ENCODE measurements around the gene KCNE4.

GRCh38 chr2:223093436-223094241, 41.6 kb downstream of the KCNE4 start:
- TF ChIP-seq CTCF (conservative IDR thresholded peaks at IDR 0.05; ENCODE audit: low read depth in 2 of 2): no peak
- no peak for TF ChIP-seq EZH2 (IDR thresholded peaks at IDR 0.05; ENCODE audit: low read depth, unreplicated experiment)
- no peak for TF ChIP-seq REST (IDR thresholded peaks at IDR 0.05; ENCODE audit: unreplicated experiment)
- TF ChIP-seq CREB1 (CRISPR knock-in tag; IDR thresholded peaks at IDR 0.05; ENCODE audit: low read depth): no peak
- no peak for TF ChIP-seq POLR2AphosphoS5 (IDR thresholded peaks at IDR 0.05; ENCODE audit: low read depth)
- TF ChIP-seq EZH2phosphoT487 (IDR thresholded peaks at IDR 0.05; ENCODE audit: unreplicated experiment): no peak
- TF ChIP-seq ETS1 (IDR thresholded peaks at IDR 0.05): no peak
- no peak for TF ChIP-seq ZNF331 (CRISPR knock-in tag; IDR thresholded peaks at IDR 0.05; ENCODE audit: low read depth)
- TF ChIP-seq NANOG (IDR thresholded peaks at IDR 0.05; ENCODE audit: borderline replicate concordance): no peak

Measured in GM23338 (cell line).